Measurements from ENCODE around the gene ANO2. TPM values are rescaled to one million over a fixed set of nuclear protein-coding genes. Genes with fewer than 3 reads are reported as not detected.

ANO2 gene
- total and polyA plus RNA-seq, 4 donors, result 0.03 to 0.25 (median 0.15) TPM

DNA sequence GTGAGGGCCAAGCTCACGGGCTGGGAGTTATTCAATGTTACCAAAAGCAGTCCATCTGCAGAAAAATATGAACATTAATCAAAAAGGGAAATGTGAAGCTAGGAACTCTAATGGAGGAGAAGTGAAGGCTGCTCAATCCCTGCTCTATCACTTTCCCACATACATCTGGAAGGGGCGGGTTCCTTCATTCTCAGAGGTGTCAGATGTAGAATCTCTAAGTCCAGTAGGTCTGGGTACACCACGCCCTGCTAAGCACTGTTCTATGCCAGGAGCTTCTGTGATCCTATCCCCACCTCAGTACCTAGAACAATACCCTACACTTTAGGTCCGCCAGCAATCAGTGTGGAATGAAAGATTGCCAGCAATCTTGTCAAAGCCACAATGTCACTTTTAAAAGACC lies 37.0 kb upstream of the ANO2 start:
- Histone ChIP-seq H3K4me3 (ENCODE audit: low read depth in 1 of 3, low read length in 3 of 3) (no peak overlapping the region), H3K4me1 (ENCODE audit: control insufficient read depth in 4 of 4, insufficient read depth in 4 of 4, low read length in 3 of 4) (no peaks in the 10 kb centered on the region), H3K9ac (ENCODE audit: low read depth in 1 of 2, low read length in 2 of 2) (no peak overlapping the region), H3K27me3 (ENCODE audit: control insufficient read depth in 4 of 4, insufficient read depth in 4 of 4, low read length in 3 of 4) (no peaks in the 10 kb centered on the region), H3K27ac (ENCODE audit: low read depth in 1 of 2, low read length in 2 of 2) (no peak overlapping the region), H3K9me3 (ENCODE audit: control insufficient read depth in 4 of 4, low read length in 3 of 4) (no peaks in the 10 kb centered on the region), H3K36me3 (ENCODE audit: control insufficient read depth in 4 of 4, insufficient read depth in 3 of 4, low read depth in 1 of 4, low read length in 3 of 4) (no peaks in the 10 kb centered on the region)
- TF ChIP-seq GABPA (IDR thresholded peaks at IDR 0.05 in 1 of 2, conservative IDR thresholded peaks at IDR 0.05 in 1 of 2) (no peak), RAD21 (IDR thresholded peaks at IDR 0.05) (no peak), HNF4G (IDR thresholded peaks at IDR 0.05) (no peak), JUND (IDR thresholded peaks at IDR 0.05) (no peak), RXRA (IDR thresholded peaks at IDR 0.05) (no peak), TAF1 (conservative IDR thresholded peaks at IDR 0.05) (no peak), NR2F2 (IDR thresholded peaks at IDR 0.05) (no peak), YY1 (IDR thresholded peaks at IDR 0.05) (no peak), SP1 (IDR thresholded peaks at IDR 0.05) (no peak), FOXA1 (IDR thresholded peaks at IDR 0.05) (no peak)
- TF ChIP-seq, protein P1, sequence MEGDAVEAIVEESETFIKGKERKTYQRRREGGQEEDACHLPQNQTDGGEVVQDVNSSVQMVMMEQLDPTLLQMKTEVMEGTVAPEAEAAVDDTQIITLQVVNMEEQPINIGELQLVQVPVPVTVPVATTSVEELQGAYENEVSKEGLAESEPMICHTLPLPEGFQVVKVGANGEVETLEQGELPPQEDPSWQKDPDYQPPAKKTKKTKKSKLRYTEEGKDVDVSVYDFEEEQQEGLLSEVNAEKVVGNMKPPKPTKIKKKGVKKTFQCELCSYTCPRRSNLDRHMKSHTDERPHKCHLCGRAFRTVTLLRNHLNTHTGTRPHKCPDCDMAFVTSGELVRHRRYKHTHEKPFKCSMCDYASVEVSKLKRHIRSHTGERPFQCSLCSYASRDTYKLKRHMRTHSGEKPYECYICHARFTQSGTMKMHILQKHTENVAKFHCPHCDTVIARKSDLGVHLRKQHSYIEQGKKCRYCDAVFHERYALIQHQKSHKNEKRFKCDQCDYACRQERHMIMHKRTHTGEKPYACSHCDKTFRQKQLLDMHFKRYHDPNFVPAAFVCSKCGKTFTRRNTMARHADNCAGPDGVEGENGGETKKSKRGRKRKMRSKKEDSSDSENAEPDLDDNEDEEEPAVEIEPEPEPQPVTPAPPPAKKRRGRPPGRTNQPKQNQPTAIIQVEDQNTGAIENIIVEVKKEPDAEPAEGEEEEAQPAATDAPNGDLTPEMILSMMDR (IDR thresholded peaks at IDR 0.05; ENCODE audit: low read depth, low read length, missing input control), result no peak
- 85% methylated on average over 4 of the region's 4 CpGs for WGBS
- DNase-seq (ENCODE audit: low spot score), result no peak

DNA sequence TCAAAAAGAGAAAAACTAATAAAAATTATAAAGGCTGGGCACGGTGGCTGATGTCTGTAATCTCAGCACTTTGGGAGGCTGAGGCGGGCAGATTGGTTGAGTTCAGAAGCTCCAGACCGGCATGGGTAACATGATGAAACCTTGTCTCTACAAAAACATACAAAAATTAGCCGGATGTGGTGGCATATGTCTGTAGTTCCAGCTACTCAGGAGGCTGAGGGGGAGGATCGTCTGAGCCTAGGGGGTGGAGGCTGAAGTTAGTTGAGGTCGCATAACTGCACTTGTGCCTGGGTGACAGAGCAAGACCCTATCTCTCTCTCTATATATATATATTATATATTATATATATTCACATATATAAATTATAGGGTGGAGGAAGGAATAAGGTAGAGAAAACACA lies 32.5 kb upstream of the ANO2 start:
- 93% methylated on average over 6 of the region's 6 CpGs for WGBS
- no peaks in the 10 kb centered on the region for H3K4me1 ChIP-seq (ENCODE audit: control insufficient read depth in 4 of 4, insufficient read depth in 4 of 4, low read length in 3 of 4)

More for the DNA sequence above, 32.5 kb upstream of the ANO2 start:
- Histone ChIP-seq H3K27me3 (ENCODE audit: control insufficient read depth in 4 of 4, insufficient read depth in 4 of 4, low read length in 3 of 4) (no peaks in the 10 kb centered on the region), H3K4me3 (ENCODE audit: low read depth in 1 of 3, low read length in 3 of 3) (no peak overlapping the region), H3K9ac (ENCODE audit: low read depth in 1 of 2, low read length in 2 of 2) (no peak overlapping the region), H3K27ac (ENCODE audit: low read depth in 1 of 2, low read length in 2 of 2) (no peak overlapping the region), H3K9me3 (ENCODE audit: control insufficient read depth in 4 of 4, low read length in 3 of 4) (no peaks in the 10 kb centered on the region), H3K36me3 (ENCODE audit: control insufficient read depth in 4 of 4, insufficient read depth in 3 of 4, low read depth in 1 of 4, low read length in 3 of 4) (no peaks in the 10 kb centered on the region)
- TF ChIP-seq RXRA (IDR thresholded peaks at IDR 0.05) (no peak), NR2F2 (IDR thresholded peaks at IDR 0.05) (no peak), JUND (IDR thresholded peaks at IDR 0.05) (no peak), EGR1 (IDR thresholded peaks at IDR 0.05; ENCODE audit: low read depth in 2 of 2) (no peak), FOXA2 (IDR thresholded peaks at IDR 0.05) (no peak), SP1 (IDR thresholded peaks at IDR 0.05) (no peak), HNF4G (IDR thresholded peaks at IDR 0.05) (no peak), YY1 (IDR thresholded peaks at IDR 0.05) (no peak), TAF1 (conservative IDR thresholded peaks at IDR 0.05) (no peak), FOXA1 (IDR thresholded peaks at IDR 0.05) (no peak), RAD21 (IDR thresholded peaks at IDR 0.05) (no peak), HNF4A (conservative IDR thresholded peaks at IDR 0.05) (no peak), GABPA (IDR thresholded peaks at IDR 0.05 in 1 of 2, conservative IDR thresholded peaks at IDR 0.05 in 1 of 2) (no peak)
- TF ChIP-seq, protein P2, sequence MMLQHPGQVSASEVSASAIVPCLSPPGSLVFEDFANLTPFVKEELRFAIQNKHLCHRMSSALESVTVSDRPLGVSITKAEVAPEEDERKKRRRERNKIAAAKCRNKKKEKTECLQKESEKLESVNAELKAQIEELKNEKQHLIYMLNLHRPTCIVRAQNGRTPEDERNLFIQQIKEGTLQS (IDR thresholded peaks at IDR 0.05), result no peak
- TF ChIP-seq, protein P1 (IDR thresholded peaks at IDR 0.05; ENCODE audit: low read depth, low read length, missing input control), result no peak
- TF ChIP-seq, protein P3, sequence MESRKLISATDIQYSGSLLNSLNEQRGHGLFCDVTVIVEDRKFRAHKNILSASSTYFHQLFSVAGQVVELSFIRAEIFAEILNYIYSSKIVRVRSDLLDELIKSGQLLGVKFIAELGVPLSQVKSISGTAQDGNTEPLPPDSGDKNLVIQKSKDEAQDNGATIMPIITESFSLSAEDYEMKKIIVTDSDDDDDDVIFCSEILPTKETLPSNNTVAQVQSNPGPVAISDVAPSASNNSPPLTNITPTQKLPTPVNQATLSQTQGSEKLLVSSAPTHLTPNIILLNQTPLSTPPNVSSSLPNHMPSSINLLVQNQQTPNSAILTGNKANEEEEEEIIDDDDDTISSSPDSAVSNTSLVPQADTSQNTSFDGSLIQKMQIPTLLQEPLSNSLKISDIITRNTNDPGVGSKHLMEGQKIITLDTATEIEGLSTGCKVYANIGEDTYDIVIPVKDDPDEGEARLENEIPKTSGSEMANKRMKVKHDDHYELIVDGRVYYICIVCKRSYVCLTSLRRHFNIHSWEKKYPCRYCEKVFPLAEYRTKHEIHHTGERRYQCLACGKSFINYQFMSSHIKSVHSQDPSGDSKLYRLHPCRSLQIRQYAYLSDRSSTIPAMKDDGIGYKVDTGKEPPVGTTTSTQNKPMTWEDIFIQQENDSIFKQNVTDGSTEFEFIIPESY (IDR thresholded peaks at IDR 0.05), result no peak
- TF ChIP-seq, protein P4, sequence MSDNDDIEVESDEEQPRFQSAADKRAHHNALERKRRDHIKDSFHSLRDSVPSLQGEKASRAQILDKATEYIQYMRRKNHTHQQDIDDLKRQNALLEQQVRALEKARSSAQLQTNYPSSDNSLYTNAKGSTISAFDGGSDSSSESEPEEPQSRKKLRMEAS (IDR thresholded peaks at IDR 0.05), result no peak
- TF ChIP-seq, protein P5, sequence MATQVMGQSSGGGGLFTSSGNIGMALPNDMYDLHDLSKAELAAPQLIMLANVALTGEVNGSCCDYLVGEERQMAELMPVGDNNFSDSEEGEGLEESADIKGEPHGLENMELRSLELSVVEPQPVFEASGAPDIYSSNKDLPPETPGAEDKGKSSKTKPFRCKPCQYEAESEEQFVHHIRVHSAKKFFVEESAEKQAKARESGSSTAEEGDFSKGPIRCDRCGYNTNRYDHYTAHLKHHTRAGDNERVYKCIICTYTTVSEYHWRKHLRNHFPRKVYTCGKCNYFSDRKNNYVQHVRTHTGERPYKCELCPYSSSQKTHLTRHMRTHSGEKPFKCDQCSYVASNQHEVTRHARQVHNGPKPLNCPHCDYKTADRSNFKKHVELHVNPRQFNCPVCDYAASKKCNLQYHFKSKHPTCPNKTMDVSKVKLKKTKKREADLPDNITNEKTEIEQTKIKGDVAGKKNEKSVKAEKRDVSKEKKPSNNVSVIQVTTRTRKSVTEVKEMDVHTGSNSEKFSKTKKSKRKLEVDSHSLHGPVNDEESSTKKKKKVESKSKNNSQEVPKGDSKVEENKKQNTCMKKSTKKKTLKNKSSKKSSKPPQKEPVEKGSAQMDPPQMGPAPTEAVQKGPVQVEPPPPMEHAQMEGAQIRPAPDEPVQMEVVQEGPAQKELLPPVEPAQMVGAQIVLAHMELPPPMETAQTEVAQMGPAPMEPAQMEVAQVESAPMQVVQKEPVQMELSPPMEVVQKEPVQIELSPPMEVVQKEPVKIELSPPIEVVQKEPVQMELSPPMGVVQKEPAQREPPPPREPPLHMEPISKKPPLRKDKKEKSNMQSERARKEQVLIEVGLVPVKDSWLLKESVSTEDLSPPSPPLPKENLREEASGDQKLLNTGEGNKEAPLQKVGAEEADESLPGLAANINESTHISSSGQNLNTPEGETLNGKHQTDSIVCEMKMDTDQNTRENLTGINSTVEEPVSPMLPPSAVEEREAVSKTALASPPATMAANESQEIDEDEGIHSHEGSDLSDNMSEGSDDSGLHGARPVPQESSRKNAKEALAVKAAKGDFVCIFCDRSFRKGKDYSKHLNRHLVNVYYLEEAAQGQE (IDR thresholded peaks at IDR 0.05), result no peak
- DNase-seq (ENCODE audit: low spot score), result no peak

All from liver (tissue), 9 donors.